ENCODE data around the gene NUDT3.

The NUDT3 gene

GRCh38 chr6:34436803-34437643 lies 44.6 kb upstream of the NUDT3 start:
- Histone ChIP-seq H3K9me3 (no peaks in the 10 kb centered on the region; the same call in 1 of the 2 replicates), H3K4me1 (no peaks in the 10 kb centered on the region), H3K36me3 (no peaks in the 10 kb centered on the region), H3K27me3 (no peaks in the 10 kb centered on the region), H3K4me3 (ENCODE audit: low read depth, low read length) (no peak overlapping the region)
- no peak for DNase-seq
- no peak for TF ChIP-seq CTCF (IDR thresholded peaks at IDR 0.05; ENCODE audit: low read depth, low read length)

DNA sequence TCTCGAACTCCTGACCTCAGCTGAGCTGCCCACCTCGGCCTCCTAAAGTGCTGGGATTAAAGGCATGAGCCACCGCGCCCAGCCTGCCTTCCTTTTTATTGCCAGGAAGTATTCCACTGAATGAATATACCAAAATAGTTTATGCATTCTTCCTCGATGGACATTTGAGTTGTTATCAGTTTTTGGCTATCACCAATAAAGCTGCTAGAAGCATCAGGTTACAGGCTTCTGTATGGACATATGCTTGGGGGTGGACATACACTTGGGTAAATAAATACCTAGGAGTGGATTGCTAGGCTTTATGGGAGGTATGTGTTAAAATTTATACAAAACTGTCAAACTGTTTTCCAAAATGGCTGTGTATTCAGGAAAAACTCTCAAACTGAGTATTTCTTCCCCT lies 43.4 kb upstream of the NUDT3 start:
- no peaks in the 10 kb centered on the region; the same call in 1 of the 2 replicates for H3K9me3 ChIP-seq
- TF ChIP-seq CTCF (IDR thresholded peaks at IDR 0.05; ENCODE audit: low read depth, low read length) = no peak
- H3K36me3 ChIP-seq = no peaks in the 10 kb centered on the region
- no peak for DNase-seq
- H3K4me1 ChIP-seq = no peaks in the 10 kb centered on the region
- H3K27me3 ChIP-seq = no peaks in the 10 kb centered on the region
- no peak overlapping the region for H3K4me3 ChIP-seq (ENCODE audit: low read depth, low read length)

GRCh38 chr6:34425498-34426410 lies 33.3 kb upstream of the NUDT3 start, which contains the start of gene RPS10:
RPS10 (minus strand) TSS chr6:34426069; CDS start chr6:34425221, 848 bp downstream.
- TF ChIP-seq CTCF (IDR thresholded peaks at IDR 0.05; ENCODE audit: low read depth, low read length) = no peak
- peaks cover 47% of the 10 kb centered on the region for H3K36me3 ChIP-seq
- peak within 1 kb of the TSS; percentile 99 for H3K4me3 ChIP-seq (ENCODE audit: low read depth, low read length)
- peak; percentile 95 for DNase-seq
- H3K27me3 ChIP-seq = no peaks in the 10 kb centered on the region
- no peaks in the 10 kb centered on the region for H3K9me3 ChIP-seq
- no peaks in the 10 kb centered on the region for H3K4me1 ChIP-seq

DNA sequence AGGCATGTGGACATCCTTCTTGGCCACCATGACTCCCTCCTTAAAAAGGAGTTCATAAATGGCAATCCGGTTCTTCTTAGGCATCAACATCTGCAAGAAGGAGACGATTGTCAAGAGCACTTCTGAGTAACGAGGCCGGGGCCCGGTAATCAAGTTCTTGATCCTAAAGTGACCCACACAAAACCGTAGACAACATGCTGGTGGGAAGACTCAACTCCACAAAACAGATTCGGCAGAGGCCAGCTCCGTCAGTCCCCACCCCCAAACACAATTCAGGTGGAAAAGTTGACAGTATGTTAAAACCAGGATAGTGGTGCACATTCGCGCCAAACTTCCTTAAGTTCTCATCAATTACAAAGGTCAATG lies 32.6 kb upstream of the NUDT3 start:
- Histone ChIP-seq H3K27me3 (no peaks in the 10 kb centered on the region), H3K36me3 (peaks cover 53% of the 10 kb centered on the region), H3K4me1 (no peaks in the 10 kb centered on the region), H3K4me3 (ENCODE audit: low read depth, low read length) (peak overlapping the region; percentile 99), H3K9me3 (no peaks in the 10 kb centered on the region)
- no peak for TF ChIP-seq CTCF (IDR thresholded peaks at IDR 0.05; ENCODE audit: low read depth, low read length)
- no peak for DNase-seq

GRCh38 chr6:34424200-34425131 lies 32.0 kb upstream of the NUDT3 start:
- Histone ChIP-seq H3K36me3 (peaks cover 60% of the 10 kb centered on the region), H3K4me1 (no peaks in the 10 kb centered on the region), H3K9me3 (no peaks in the 10 kb centered on the region), H3K27me3 (no peaks in the 10 kb centered on the region), H3K4me3 (ENCODE audit: low read depth, low read length) (peak overlapping the region; percentile 99)
- no peak for TF ChIP-seq CTCF (IDR thresholded peaks at IDR 0.05; ENCODE audit: low read depth, low read length)
- DNase-seq = no peak

Data from BE2C (cell line).